Breast epithelium (tissue), 3 donors: ENCODE measurements around the gene MAPKAPK3.

Experiments
- POLR2A ChIP-seq: fragments of 450-650 bp; IDR thresholded peaks from one replicate; pipeline ENCODE4 v1.6.1; 2016; ENCODE audit warnings: antibody characterized with exemption, mild to moderate bottlenecking, moderate library complexity
- POLR2AphosphoS5 ChIP-seq, 3 donors: sonication (generic); formaldehyde crosslinking; IDR thresholded peaks; one replicate each; pipeline ENCODE4 v1.6.1; 2017; ENCODE audit warnings: antibody characterized with exemption in 3 of 3
- TF ChIP-seq, protein P1 (sequence below), 3 donors: fragments of 450-650 bp; IDR thresholded peaks; one replicate each; pipeline ENCODE4 v1.5.1; 2016 to 2017; ENCODE audit warnings: antibody characterized with exemption in 3 of 3, mild to moderate bottlenecking in 3 of 3, moderate library complexity in 3 of 3

DNA sequence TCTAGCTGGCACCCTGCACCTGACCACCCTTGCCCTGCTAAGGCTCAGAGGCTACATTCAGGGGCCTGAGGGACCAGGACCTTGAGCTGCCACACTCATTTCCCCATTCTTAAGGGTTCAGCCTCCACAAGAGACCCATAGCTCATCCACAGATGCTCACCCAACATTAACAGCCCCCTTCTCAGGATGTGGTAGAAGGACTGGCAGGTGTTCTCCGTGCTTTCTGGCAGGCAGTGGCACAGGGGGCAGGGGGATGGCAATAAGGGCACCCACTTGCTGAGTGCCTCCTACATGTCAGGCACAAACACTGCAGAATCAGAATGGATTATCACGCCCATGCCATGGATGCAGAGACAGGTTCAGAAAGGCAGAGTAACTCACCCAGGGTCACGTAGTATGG, 9.4 kb downstream of the MAPKAPK3 start:
- TF ChIP-seq, protein P1, sequence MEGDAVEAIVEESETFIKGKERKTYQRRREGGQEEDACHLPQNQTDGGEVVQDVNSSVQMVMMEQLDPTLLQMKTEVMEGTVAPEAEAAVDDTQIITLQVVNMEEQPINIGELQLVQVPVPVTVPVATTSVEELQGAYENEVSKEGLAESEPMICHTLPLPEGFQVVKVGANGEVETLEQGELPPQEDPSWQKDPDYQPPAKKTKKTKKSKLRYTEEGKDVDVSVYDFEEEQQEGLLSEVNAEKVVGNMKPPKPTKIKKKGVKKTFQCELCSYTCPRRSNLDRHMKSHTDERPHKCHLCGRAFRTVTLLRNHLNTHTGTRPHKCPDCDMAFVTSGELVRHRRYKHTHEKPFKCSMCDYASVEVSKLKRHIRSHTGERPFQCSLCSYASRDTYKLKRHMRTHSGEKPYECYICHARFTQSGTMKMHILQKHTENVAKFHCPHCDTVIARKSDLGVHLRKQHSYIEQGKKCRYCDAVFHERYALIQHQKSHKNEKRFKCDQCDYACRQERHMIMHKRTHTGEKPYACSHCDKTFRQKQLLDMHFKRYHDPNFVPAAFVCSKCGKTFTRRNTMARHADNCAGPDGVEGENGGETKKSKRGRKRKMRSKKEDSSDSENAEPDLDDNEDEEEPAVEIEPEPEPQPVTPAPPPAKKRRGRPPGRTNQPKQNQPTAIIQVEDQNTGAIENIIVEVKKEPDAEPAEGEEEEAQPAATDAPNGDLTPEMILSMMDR (IDR thresholded peaks at IDR 0.05), result no peak
- TF ChIP-seq POLR2AphosphoS5 (IDR thresholded peaks at IDR 0.05) (no peak), POLR2A (no peak)
